Measurements from ENCODE around the gene ZBTB40.
A peak's percentile ranks its signal among the peaks of the same experiment; 100 is the strongest.

ZBTB40 gene

DNA sequence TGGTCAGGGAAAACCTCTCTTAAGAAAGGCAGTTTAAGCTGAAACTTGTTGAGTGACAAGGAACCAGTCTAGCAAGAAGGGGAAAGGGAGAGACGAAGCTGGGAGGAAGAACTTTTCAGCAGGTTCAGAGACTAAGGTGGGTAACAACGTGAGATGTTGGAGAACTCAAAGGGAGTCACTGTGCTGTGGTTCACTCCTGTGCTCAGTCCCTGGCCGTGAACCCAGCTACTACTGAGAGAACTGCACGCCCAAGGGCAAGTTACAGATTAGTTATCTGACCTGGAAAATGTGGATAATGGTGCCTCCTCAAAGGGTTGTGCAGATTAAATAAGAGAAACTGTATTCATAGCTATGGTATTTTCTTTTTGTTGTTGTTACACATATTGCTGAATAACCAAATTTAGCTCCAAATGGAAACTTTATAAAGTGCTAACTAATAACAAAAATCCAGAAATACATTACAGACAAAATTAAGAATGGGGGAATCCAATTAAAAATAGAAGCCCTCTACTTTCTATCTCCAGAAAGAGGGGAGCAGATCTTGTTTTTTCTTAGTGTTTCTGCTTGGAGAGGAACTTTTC is 2.9 kb downstream of the ZBTB40 start:
- TF ChIP-seq, protein P1, sequence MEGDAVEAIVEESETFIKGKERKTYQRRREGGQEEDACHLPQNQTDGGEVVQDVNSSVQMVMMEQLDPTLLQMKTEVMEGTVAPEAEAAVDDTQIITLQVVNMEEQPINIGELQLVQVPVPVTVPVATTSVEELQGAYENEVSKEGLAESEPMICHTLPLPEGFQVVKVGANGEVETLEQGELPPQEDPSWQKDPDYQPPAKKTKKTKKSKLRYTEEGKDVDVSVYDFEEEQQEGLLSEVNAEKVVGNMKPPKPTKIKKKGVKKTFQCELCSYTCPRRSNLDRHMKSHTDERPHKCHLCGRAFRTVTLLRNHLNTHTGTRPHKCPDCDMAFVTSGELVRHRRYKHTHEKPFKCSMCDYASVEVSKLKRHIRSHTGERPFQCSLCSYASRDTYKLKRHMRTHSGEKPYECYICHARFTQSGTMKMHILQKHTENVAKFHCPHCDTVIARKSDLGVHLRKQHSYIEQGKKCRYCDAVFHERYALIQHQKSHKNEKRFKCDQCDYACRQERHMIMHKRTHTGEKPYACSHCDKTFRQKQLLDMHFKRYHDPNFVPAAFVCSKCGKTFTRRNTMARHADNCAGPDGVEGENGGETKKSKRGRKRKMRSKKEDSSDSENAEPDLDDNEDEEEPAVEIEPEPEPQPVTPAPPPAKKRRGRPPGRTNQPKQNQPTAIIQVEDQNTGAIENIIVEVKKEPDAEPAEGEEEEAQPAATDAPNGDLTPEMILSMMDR (IDR thresholded peaks at IDR 0.05; ENCODE audit: low read length, missing control alignments): no peak
- H3K4me3 ChIP-seq (replicated peaks; ENCODE audit: low read depth, low read length): no peak overlapping the region
- no peak for DNase-seq (ENCODE audit: low read depth)

GRCh38 chr1:22457345-22457744 is 5.7 kb downstream of the ZBTB40 start:
- TF ChIP-seq, protein P1 (IDR thresholded peaks at IDR 0.05; ENCODE audit: low read length, missing control alignments): peak; percentile 33
- DNase-seq (ENCODE audit: low read depth): peak; percentile 62
- H3K4me3 ChIP-seq (replicated peaks; ENCODE audit: low read depth, low read length): no peak overlapping the region

DNA sequence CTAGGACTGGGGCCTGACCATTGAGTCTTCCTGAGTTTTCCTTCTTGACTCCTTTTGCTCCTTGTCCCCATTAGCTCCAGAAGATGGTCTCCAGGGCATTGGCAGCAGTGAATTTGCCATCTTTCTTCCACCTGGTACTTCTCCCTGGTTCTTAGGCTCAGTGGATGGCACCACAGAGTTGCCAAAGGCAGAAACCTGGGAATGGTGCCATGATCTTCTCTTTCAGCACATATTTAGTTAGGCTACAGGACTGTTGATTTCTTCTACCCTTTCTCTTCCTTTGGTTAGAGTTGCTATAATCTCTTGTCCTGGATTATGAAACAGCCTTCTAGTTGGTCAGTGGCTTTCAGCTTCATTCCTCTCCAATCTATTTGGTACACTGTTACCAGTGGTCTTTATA is 6.2 kb downstream of the ZBTB40 start:
- no peak overlapping the region for H3K4me3 ChIP-seq (replicated peaks; ENCODE audit: low read depth, low read length)
- TF ChIP-seq, protein P1 (IDR thresholded peaks at IDR 0.05; ENCODE audit: low read length, missing control alignments): no peak
- DNase-seq (ENCODE audit: low read depth): no peak

- no peak overlapping the region for H3K4me3 ChIP-seq (replicated peaks; ENCODE audit: low read depth, low read length)
- DNase-seq (ENCODE audit: low read depth): no peak
- TF ChIP-seq, protein P1 (IDR thresholded peaks at IDR 0.05; ENCODE audit: low read length, missing control alignments): no peak
Measured at GRCh38 chr1:22461100-22461499, 9.4 kb downstream of the ZBTB40 start.

- TF ChIP-seq, protein P1 (IDR thresholded peaks at IDR 0.05; ENCODE audit: low read length, missing control alignments): no peak
- DNase-seq (ENCODE audit: low read depth): no peak
- H3K4me3 ChIP-seq (replicated peaks; ENCODE audit: low read depth, low read length): no peak overlapping the region
Measured at GRCh38 chr1:22461678-22462527, 10.3 kb downstream of the ZBTB40 start.

DNA sequence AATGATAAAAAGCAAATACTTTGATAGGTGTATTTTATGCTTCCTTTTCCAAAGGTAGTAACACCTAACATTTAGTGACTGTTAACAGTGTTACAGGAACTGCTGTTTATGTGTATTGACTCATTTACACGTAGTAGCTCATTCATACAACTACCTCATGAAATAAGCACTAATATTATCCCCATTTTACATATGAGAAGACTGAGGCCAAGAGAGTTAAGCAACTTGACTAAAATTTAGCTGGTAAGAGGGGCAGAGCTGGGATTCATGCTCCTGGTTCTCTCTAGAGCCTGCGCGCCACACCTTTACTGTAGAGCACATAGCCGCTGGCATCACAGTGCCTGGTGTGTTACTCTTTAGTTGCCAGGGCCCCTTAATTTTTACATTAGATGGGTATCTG is 11.3 kb downstream of the ZBTB40 start:
- DNase-seq (ENCODE audit: low read depth): no peak
- TF ChIP-seq, protein P1 (IDR thresholded peaks at IDR 0.05; ENCODE audit: low read length, missing control alignments): no peak
- H3K4me3 ChIP-seq (replicated peaks; ENCODE audit: low read depth, low read length): no peak overlapping the region

All from fibroblast of pulmonary artery (primary cell).